Measurements from ENCODE around the gene GDI1. TPM values are rescaled to one million over a fixed set of nuclear protein-coding genes. Genes with fewer than 3 reads are reported as not detected.
A peak's percentile ranks its signal among the peaks of the same experiment; 100 is the strongest.

Gene GDI1
- total and polyA plus RNA-seq, 2 donors (not counting 1 experiment from before 2014, with no cell fraction given), result 199 to 311 TPM

DNA sequence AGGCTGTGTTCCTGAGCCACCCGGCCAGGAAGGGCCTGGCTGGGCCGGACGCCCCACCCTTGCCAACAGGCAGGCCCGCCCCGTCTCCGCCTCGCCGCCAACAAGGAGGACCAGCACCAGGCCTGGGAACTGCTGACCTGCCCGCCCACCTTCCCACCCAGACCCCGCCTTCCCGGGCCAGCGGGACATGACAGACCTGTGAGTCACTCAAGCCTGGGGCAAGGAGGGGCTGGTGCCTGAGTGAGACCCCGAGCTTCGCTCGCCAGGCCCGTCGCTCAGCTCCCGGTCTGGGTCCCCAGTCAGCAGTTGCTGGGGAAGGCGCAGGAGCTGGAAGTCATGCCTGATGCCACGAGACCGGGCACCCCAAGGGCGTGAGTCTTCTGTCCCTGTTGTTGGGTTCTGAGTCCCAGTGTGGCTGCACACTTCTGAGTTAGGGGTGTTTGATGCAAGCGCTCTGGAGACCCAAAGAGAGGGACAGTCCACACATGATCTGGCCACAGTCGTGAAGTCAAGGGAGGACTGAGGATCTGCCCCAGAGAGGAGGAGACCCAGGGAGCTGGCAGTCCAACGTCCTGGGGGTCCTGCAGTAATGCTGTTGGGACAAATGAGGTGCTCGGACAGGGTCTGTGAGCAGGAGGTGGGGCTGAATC lies 27.6 kb upstream of the GDI1 start, which contains the start of gene DNASE1L1:
TSS of gene DNASE1L1 (minus strand) at position 33 of the 650 bp plus-strand sequence. CDS start 3,686 bp downstream, outside the sequence.
- Histone ChIP-seq H3K27ac (ENCODE audit: low read length in 2 of 2) (peak within 1 kb of the TSS; percentile 69), H3K9me3 (ENCODE audit: control extremely low read depth in 1 of 3, control insufficient read depth in 2 of 3, insufficient read depth in 1 of 3, low read length in 2 of 3) (no peaks in the 10 kb centered on the region), H4K20me1 (ENCODE audit: control insufficient read depth, insufficient read depth, low read length, poor library complexity, severe bottlenecking) (no peaks in the 10 kb centered on the region), H3K36me3 (replicated peaks in 1 of 2; ENCODE audit: control extremely low read depth in 1 of 2, control insufficient read depth in 1 of 2, extremely low read depth in 1 of 2, insufficient read depth in 2 of 2, low read length in 1 of 2) (no peaks in the 10 kb centered on the region), H3K4me1 (ENCODE audit: control insufficient read depth in 2 of 2, insufficient read depth in 2 of 2, low read length in 2 of 2) (peaks cover 8 to 38% of the 10 kb centered on the region in 2 donors), H3K27me3 (replicated peaks in 1 of 4; ENCODE audit: control extremely low read depth in 1 of 4, control insufficient read depth in 3 of 4, insufficient read depth in 4 of 4, low read length in 3 of 4) (no peaks in the 10 kb centered on the region), H3K4me2 (replicated peaks; ENCODE audit: low read depth, low read length, poor library complexity, severe bottlenecking) (peak within 1 kb of the TSS; percentile 77), H3K79me2 (ENCODE audit: control insufficient read depth, insufficient read depth, low read length) (no peaks in the 10 kb centered on the region), H3K9ac (ENCODE audit: low read length) (peak within 1 kb of the TSS; percentile 37), H2AFZ (ENCODE audit: insufficient read depth, low read depth, low read length, poor library complexity, severe bottlenecking) (peak within 1 kb of the TSS; percentile 60), H3K4me3 (ENCODE audit: control extremely low read depth in 1 of 5, extremely low read depth in 1 of 5, insufficient read depth in 1 of 5, low read depth in 2 of 5, low read length in 4 of 5) (peak within 1 kb of the TSS; percentile 28 to 45 (median 36))
- Mint-ChIP-seq H3K9me3 (ENCODE audit: insufficient read depth) (no peaks in the 10 kb centered on the region), H3K27ac (peak within 1 kb of the TSS; percentile 88), H3K4me3 (peak within 1 kb of the TSS; percentile 79), H3K27me3 (no peaks in the 10 kb centered on the region), H3K4me1 (peaks cover 31% of the 10 kb centered on the region)
- WGBS (ENCODE audit: insufficient coverage), result 23% methylated on average over 13 of the region's 26 CpGs
- TF ChIP-seq EZH2 (IDR thresholded peaks at IDR 0.05; ENCODE audit: borderline replicate concordance, insufficient read depth, low read depth, low read length, poor library complexity, severe bottlenecking), result no peak
- TF ChIP-seq, protein P1, sequence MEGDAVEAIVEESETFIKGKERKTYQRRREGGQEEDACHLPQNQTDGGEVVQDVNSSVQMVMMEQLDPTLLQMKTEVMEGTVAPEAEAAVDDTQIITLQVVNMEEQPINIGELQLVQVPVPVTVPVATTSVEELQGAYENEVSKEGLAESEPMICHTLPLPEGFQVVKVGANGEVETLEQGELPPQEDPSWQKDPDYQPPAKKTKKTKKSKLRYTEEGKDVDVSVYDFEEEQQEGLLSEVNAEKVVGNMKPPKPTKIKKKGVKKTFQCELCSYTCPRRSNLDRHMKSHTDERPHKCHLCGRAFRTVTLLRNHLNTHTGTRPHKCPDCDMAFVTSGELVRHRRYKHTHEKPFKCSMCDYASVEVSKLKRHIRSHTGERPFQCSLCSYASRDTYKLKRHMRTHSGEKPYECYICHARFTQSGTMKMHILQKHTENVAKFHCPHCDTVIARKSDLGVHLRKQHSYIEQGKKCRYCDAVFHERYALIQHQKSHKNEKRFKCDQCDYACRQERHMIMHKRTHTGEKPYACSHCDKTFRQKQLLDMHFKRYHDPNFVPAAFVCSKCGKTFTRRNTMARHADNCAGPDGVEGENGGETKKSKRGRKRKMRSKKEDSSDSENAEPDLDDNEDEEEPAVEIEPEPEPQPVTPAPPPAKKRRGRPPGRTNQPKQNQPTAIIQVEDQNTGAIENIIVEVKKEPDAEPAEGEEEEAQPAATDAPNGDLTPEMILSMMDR (IDR thresholded peaks at IDR 0.05), result no peak
- POLR2A ChIA-PET, result interaction anchor here (0.6 to 4.5 kb wide), 4 partner anchors 11 to 138 kb away, joined by 3 to 31 read pairs (median 3); partner anchors contain the start of genes IKBKG and RPL10
- peak; percentile 37 for DNase-seq
- intact Hi-C loops (cut with micrococcal nuclease), result no loop called here
- ATAC-seq (ENCODE audit: low read depth), result peak; percentile 22
- CTCF ChIA-PET, result interaction anchor here (0.6 to 2.4 kb wide), 4 partner anchors 10 to 605 kb away, joined by 3 to 7 read pairs (median 3); partner anchors contain the start of genes HCFC1 and RPL10

DNA sequence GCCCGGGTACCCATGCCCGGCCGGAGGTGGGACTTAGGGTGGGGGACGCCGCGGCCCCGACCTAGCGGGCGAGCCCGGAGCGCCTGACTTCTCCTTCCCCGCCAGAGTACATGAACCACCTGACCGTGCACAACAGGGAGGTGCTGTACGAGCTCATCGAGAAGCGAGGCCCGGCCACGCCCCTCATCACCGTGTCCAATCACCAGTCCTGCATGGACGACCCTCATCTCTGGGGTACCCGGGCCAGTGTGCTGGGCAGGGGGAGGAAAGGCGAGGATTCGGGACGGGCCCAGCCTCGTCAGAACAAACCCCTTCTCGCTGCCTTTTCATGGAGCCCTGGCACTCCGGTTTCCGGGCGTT lies 25.0 kb upstream of the GDI1 start:
- 2% methylated on average over 14 of the region's 29 CpGs for WGBS (ENCODE audit: insufficient coverage)
- Histone ChIP-seq H3K9ac (ENCODE audit: low read length) (peak overlapping the region; percentile 70), H2AFZ (ENCODE audit: insufficient read depth, low read depth, low read length, poor library complexity, severe bottlenecking) (peak overlapping the region; percentile 76), H3K4me2 (replicated peaks; ENCODE audit: low read depth, low read length, poor library complexity, severe bottlenecking) (peak overlapping the region; percentile 87), H3K27me3 (replicated peaks in 1 of 4; ENCODE audit: control extremely low read depth in 1 of 4, control insufficient read depth in 3 of 4, insufficient read depth in 4 of 4, low read length in 3 of 4) (no peaks in the 10 kb centered on the region), H3K9me3 (ENCODE audit: control extremely low read depth in 1 of 3, control insufficient read depth in 2 of 3, insufficient read depth in 1 of 3, low read length in 2 of 3) (no peaks in the 10 kb centered on the region), H3K79me2 (ENCODE audit: control insufficient read depth, insufficient read depth, low read length) (no peaks in the 10 kb centered on the region), H3K36me3 (replicated peaks in 1 of 2; ENCODE audit: control extremely low read depth in 1 of 2, control insufficient read depth in 1 of 2, extremely low read depth in 1 of 2, insufficient read depth in 2 of 2, low read length in 1 of 2) (no peaks in the 10 kb centered on the region), H3K4me3 (ENCODE audit: control extremely low read depth in 1 of 5, extremely low read depth in 1 of 5, insufficient read depth in 1 of 5, low read depth in 2 of 5, low read length in 4 of 5) (peak overlapping the region in 4 of 5 experiments; percentile 59 to 79 (median 70)), H3K4me1 (ENCODE audit: control insufficient read depth in 2 of 2, insufficient read depth in 2 of 2, low read length in 2 of 2) (peaks cover 8 to 38% of the 10 kb centered on the region in 2 donors), H4K20me1 (ENCODE audit: control insufficient read depth, insufficient read depth, low read length, poor library complexity, severe bottlenecking) (no peaks in the 10 kb centered on the region), H3K27ac (ENCODE audit: low read length in 2 of 2) (peak overlapping the region; percentile 73 to 79)
- H3K4me1 Mint-ChIP-seq, result peaks cover 31% of the 10 kb centered on the region
- intact Hi-C loops (cut with micrococcal nuclease), result loop anchor here (2.0 to 5.0 kb wide), 2 partner anchors 45 to 79 kb away; partner anchors contain the start of genes PLXNA3 and SLC10A3
- peak overlapping the region; percentile 88 for H3K27ac Mint-ChIP-seq
- ATAC-seq (ENCODE audit: low read depth), result peak; percentile 55
- peak overlapping the region; percentile 79 for H3K4me3 Mint-ChIP-seq
- no peak for TF ChIP-seq EZH2 (IDR thresholded peaks at IDR 0.05; ENCODE audit: borderline replicate concordance, insufficient read depth, low read depth, low read length, poor library complexity, severe bottlenecking)
- TF ChIP-seq, protein P1 (IDR thresholded peaks at IDR 0.05), result no peak
- CTCF ChIA-PET, result interaction anchor here (1.0 to 2.3 kb wide), 5 partner anchors 13 to 115 kb away, joined by 3 to 7 read pairs (median 3); partner anchors contain the start of gene SLC10A3
- POLR2A ChIA-PET, result interaction anchor here (0.5 to 4.5 kb wide), 12 partner anchors 13 to 486 kb away, joined by 3 to 31 read pairs (median 4); partner anchors contain the start of genes ARHGAP4, ATP6AP1, EMD and PLXNA3
- no peaks in the 10 kb centered on the region for H3K27me3 Mint-ChIP-seq
- no peaks in the 10 kb centered on the region for H3K9me3 Mint-ChIP-seq (ENCODE audit: insufficient read depth)
- peak; percentile 52 for DNase-seq

Data from B cell (primary cell).